H1 (cell line): Measurements from ENCODE around the gene SMYD1. TPM values are rescaled to one million over a fixed set of nuclear protein-coding genes. Genes with fewer than 3 reads are reported as not detected.

Experiments used
- CTCF ChIA-PET: fragments of 300-600 bp; sonication (Branson Sonifier 250); formaldehyde crosslinking; loops from one replicate; lab custom pipeline; 2021; ENCODE audit not compliant: partially characterized antibody; lab: Charles Lee
- POLR2A ChIA-PET: fragments of 300-600 bp; sonication (Branson Sonifier 250); formaldehyde crosslinking; loops from one replicate; lab custom pipeline; 2021; ENCODE audit warnings: inconsistent platforms; ENCODE audit not compliant: partially characterized antibody; lab: Charles Lee
- DNase-seq, 2 experiments: peaks; one replicate each; pipeline versions ENCODE4 v3.0.0 to v3.0.0-alpha.2; 2010 to 2022; ENCODE audit warnings: low spot score in 2 of 2, low read depth in 1 of 2, mixed read lengths in 1 of 2
- FAIRE-seq: peaks from 2 replicates; lab custom pipeline; 2011; peaks lifted over from hg19 to GRCh38; lab: Jason Lieb, UNC
- H2AFZ ChIP-seq: 2 replicates; pipeline ENCODE4 v1.8.1; 2012; ENCODE audit warnings: low read length, inconsistent platforms
- H2AK5ac ChIP-seq: 2 replicates; pipeline ENCODE4 v1.6.1; 2013; ENCODE audit warnings: low read depth, low read length
- H2BK120ac ChIP-seq: replicated peaks from 2 replicates; pipeline ENCODE3; 2013; ENCODE audit warnings: low read depth, low read length, inconsistent platforms
- H2BK12ac ChIP-seq: 2 replicates; pipeline ENCODE4 v1.6.1; 2013; ENCODE audit warnings: low read depth, low read length
- H2BK15ac ChIP-seq: 2 replicates; pipeline ENCODE4 v1.6.1; 2013; ENCODE audit warnings: low read length
- H2BK20ac ChIP-seq: 2 replicates; pipeline ENCODE4 v1.6.1; 2013; ENCODE audit warnings: low read length
- H2BK5ac ChIP-seq: 2 replicates; pipeline ENCODE4 v1.6.1; 2013; ENCODE audit warnings: low read depth, low read length
- H3K14ac ChIP-seq: 2 replicates; pipeline ENCODE4 v1.6.1; 2013; ENCODE audit warnings: inconsistent platforms; ENCODE audit not compliant: insufficient read length
- H3K18ac ChIP-seq: 2 replicates; pipeline ENCODE4 v1.6.1; 2013; ENCODE audit warnings: low read length; ENCODE audit errors: extremely low read depth
- H3K23ac ChIP-seq: 2 replicates; pipeline ENCODE4 v1.6.1; 2013; ENCODE audit warnings: inconsistent platforms; ENCODE audit not compliant: insufficient read length
- H3K23me2 ChIP-seq: 2 replicates; pipeline ENCODE4 v1.6.1; 2013; ENCODE audit warnings: low read depth, low read length
- H3K27ac ChIP-seq: 2 replicates; pipeline ENCODE4 v1.6.1; 2011; ENCODE audit warnings: low read depth, low read length, inconsistent platforms
- H3K27me3 ChIP-seq, 4 experiments: replicated peaks in 1 of 4; 1 replicate in 1 of 4; 2 replicates in 3 of 4; pipeline versions ENCODE4 v1.6.1 to v1.8.1; 2011 to 2013; ENCODE audit warnings: low read length in 3 of 4, mild to moderate bottlenecking in 3 of 4, inconsistent platforms in 2 of 4, mixed read lengths in 2 of 4, moderate library complexity in 1 of 4; ENCODE audit not compliant: control insufficient read depth in 3 of 4, insufficient read depth in 3 of 4; ENCODE audit errors: extremely low read depth in 1 of 4
- H3K36me3 ChIP-seq, 4 experiments: 2 replicates each; pipeline versions ENCODE4 v1.6.1 to v1.8.1; 2011 to 2013; ENCODE audit warnings: mild to moderate bottlenecking in 4 of 4, low read length in 3 of 4, moderate library complexity in 2 of 4, control low read depth in 1 of 4, inconsistent platforms in 1 of 4; ENCODE audit not compliant: insufficient read depth in 4 of 4, control insufficient read depth in 2 of 4
- H3K4ac ChIP-seq: replicated peaks from 2 replicates; pipeline ENCODE3; 2013; ENCODE audit warnings: low read length, low read depth, mixed read lengths, inconsistent platforms; ENCODE audit not compliant: insufficient read length
- H3K4me1 ChIP-seq, 4 experiments: replicated peaks in 1 of 4; 1 replicate in 1 of 4; 2 replicates in 3 of 4; pipeline versions ENCODE4 v1.6.1 to v1.8.1; 2011 to 2013; ENCODE audit warnings: low read length in 3 of 4, inconsistent platforms in 2 of 4, mixed read lengths in 1 of 4; ENCODE audit not compliant: insufficient read depth in 4 of 4, control insufficient read depth in 3 of 4
- H3K4me2 ChIP-seq, 2 experiments: 2 replicates each; pipeline versions ENCODE4 v1.6.1 to v1.8.1; 2011 to 2013; ENCODE audit warnings: low read depth in 2 of 2, low read length in 2 of 2, control low read depth in 1 of 2, inconsistent platforms in 1 of 2, mild to moderate bottlenecking in 1 of 2; ENCODE audit not compliant: insufficient read depth in 1 of 2
- H3K4me3 ChIP-seq, 4 experiments: fragments of 200-600, 300-600 bp in 1 of 4; sonication (generic), shearing (Covaris generic), sonication (Bioruptor Twin) in 1 of 4; 2 replicates each; pipeline versions ENCODE4 v1.5.1 to v1.8.1; 2011 to 2016; ENCODE audit warnings: low read length in 4 of 4, low read depth in 3 of 4, control low read depth in 2 of 4, inconsistent platforms in 2 of 4, mild to moderate bottlenecking in 2 of 4, mixed read lengths in 1 of 4, moderate library complexity in 1 of 4; ENCODE audit not compliant: insufficient read depth in 2 of 4; ENCODE audit errors: extremely low read depth in 1 of 4
- H3K56ac ChIP-seq: replicated peaks from 2 replicates; pipeline ENCODE3; 2013; ENCODE audit warnings: low read depth, mild to moderate bottlenecking, mixed read lengths, low read length, inconsistent platforms; ENCODE audit not compliant: insufficient read length
- H3K79me1 ChIP-seq: 2 replicates; pipeline ENCODE4 v1.6.1; 2013; ENCODE audit warnings: low read depth, low read length, control low read depth
- H3K79me2 ChIP-seq, 2 experiments: 2 replicates each; pipeline versions ENCODE4 v1.6.1 to v1.8.1; 2012 to 2013; ENCODE audit warnings: low read length in 2 of 2, mild to moderate bottlenecking in 2 of 2, inconsistent platforms in 1 of 2; ENCODE audit not compliant: insufficient read depth in 2 of 2, control insufficient read depth in 1 of 2
- H3K9ac ChIP-seq, 4 experiments: replicated peaks in 1 of 4; 1 replicate in 1 of 4; 2 replicates in 3 of 4; pipeline versions ENCODE4 v1.6.1 to v1.8.1; 2011 to 2013; ENCODE audit warnings: low read depth in 3 of 4, low read length in 3 of 4, control low read depth in 2 of 4, mild to moderate bottlenecking in 2 of 4, moderate library complexity in 2 of 4, inconsistent platforms in 1 of 4; ENCODE audit errors: extremely low read depth in 1 of 4
- H3K9me3 ChIP-seq, 2 experiments: 2 replicates each; pipeline versions ENCODE4 v1.6.1 to v1.8.1; 2012 to 2013; ENCODE audit warnings: mild to moderate bottlenecking in 2 of 2, moderate library complexity in 2 of 2, control low read depth in 1 of 2, inconsistent platforms in 1 of 2, low read depth in 1 of 2, low read length in 1 of 2, mixed read lengths in 1 of 2; ENCODE audit not compliant: insufficient read depth in 2 of 2
- H4K20me1 ChIP-seq, 2 experiments: replicated peaks in 1 of 2; 2 replicates each; pipeline versions ENCODE3 to v1.8.1; 2011 to 2013; ENCODE audit warnings: inconsistent platforms in 2 of 2, low read length in 2 of 2, mild to moderate bottlenecking in 1 of 2; ENCODE audit not compliant: insufficient read depth in 2 of 2, control insufficient read depth in 1 of 2
- H4K5ac ChIP-seq: 2 replicates; pipeline ENCODE4 v1.6.1; 2013; ENCODE audit warnings: low read length, low read depth, mixed read lengths, inconsistent platforms; ENCODE audit not compliant: insufficient read length
- H4K8ac ChIP-seq: 2 replicates; pipeline ENCODE4 v1.8.0; 2013; ENCODE audit warnings: mild to moderate bottlenecking, moderate library complexity, low read length, inconsistent platforms; ENCODE audit not compliant: insufficient read depth; ENCODE audit errors: extremely low read depth
- H4K91ac ChIP-seq: replicated peaks from 2 replicates; pipeline ENCODE3; 2013; ENCODE audit warnings: low read length, mixed read lengths, inconsistent platforms; ENCODE audit not compliant: insufficient read length
- ATF3 ChIP-seq: IDR thresholded peaks from 2 replicates; pipeline ENCODE4 v1.6.1; 2011; ENCODE audit warnings: low read depth, mild to moderate bottlenecking, low read length; ENCODE audit not compliant: insufficient read depth
- KDM1A ChIP-seq: fragments of 200-600, 300-600 bp; sonication (generic); IDR thresholded peaks from 2 replicates; pipeline ENCODE4 v1.7.1; 2016; ENCODE audit warnings: mild to moderate bottlenecking, low read length, borderline replicate concordance
- KDM5A ChIP-seq: fragments of 200-600 bp; IDR thresholded peaks from 2 replicates; pipeline ENCODE4 v1.7.1; 2012; ENCODE audit warnings: mild to moderate bottlenecking, low read length, inconsistent platforms, mixed read lengths
- RBBP5 ChIP-seq: IDR thresholded peaks from 2 replicates; pipeline ENCODE4 v1.7.1; 2012; ENCODE audit warnings: low read depth, mild to moderate bottlenecking, inconsistent platforms, low read length, moderate library complexity, borderline replicate concordance
- RXRA ChIP-seq: IDR thresholded peaks from 2 replicates; pipeline ENCODE4 v1.6.1; 2011; ENCODE audit warnings: low read depth, mild to moderate bottlenecking, low read length, moderate library complexity; ENCODE audit not compliant: insufficient read depth
- TCF12 ChIP-seq: IDR thresholded peaks from 2 replicates; pipeline ENCODE4 v1.6.1; 2011; ENCODE audit warnings: low read depth, mild to moderate bottlenecking, low read length
- TEAD4 ChIP-seq: IDR thresholded peaks from 2 replicates; pipeline ENCODE4 v1.6.1; 2012; ENCODE audit warnings: low read depth, low read length, inconsistent platforms, mixed read lengths
- YY1 ChIP-seq: IDR thresholded peaks from 2 replicates; pipeline ENCODE4 v1.6.1; 2011; ENCODE audit warnings: low read depth, mild to moderate bottlenecking, low read length
- polyA plus RNA-seq, 7 experiments: library from polyadenylated mRNA; depleted of rRNA in 3 of 7; stranded (reverse) in 5 of 7; unstranded in 2 of 7; fragments of >200 nt in 5 of 7; fragments of 200-250 nt in 2 of 7; gene quantifications; 1 replicate in 5 of 7; 2 replicates in 1 of 7; 4 replicates in 1 of 7; pipeline versions ENCODE4 v1.2.1 to v1.2.3, GENCODE V29; 2011 to 2013; ENCODE audit warnings: missing spikeins in 2 of 7, mixed read lengths in 2 of 7
- total RNA-seq: library from RNA; stranded (reverse); fragmentation: NEBNext Ultra II Directional; extraction: Animal tissue kit (Norgen Biotek cat#: 25700); gene quantifications from 2 replicates; pipeline ENCODE4 v1.2.1, GENCODE V29; 2021

The SMYD1 gene
- total and polyA plus RNA-seq, 2 of the 8 experiments (the other 6 are each of a cell fraction or from before 2014, with no cell fraction given), result 0.06 TPM; not detected in 1

GRCh38 chr2:88148929-88149438 lies 81.4 kb downstream of the SMYD1 start:
- H3K27me3 ChIP-seq, result no peaks in the 10 kb centered on the region
- ChIA-PET CTCF (interaction anchor here (1.2 kb wide), 1 partner anchor 88 kb away, joined by 6 read pairs; no protein-coding TSS in a partner anchor), POLR2A (no interaction called here)
- H3K14ac ChIP-seq, result no peak overlapping the region
- no peaks in the 10 kb centered on the region for H3K79me1 ChIP-seq
- H3K23ac ChIP-seq, result no peak overlapping the region
- H4K91ac ChIP-seq, result no peak overlapping the region
- H3K18ac ChIP-seq, result no peak overlapping the region
- H2BK5ac ChIP-seq, result no peak overlapping the region
- H3K79me2 ChIP-seq, result no peaks in the 10 kb centered on the region
- H3K56ac ChIP-seq, result no peak overlapping the region
- no peak overlapping the region for H2BK120ac ChIP-seq
- TF ChIP-seq YY1, result no peak
- no peak for TF ChIP-seq TEAD4
- TF ChIP-seq RBBP5, result no peak
- no peak for TF ChIP-seq RXRA
- no peak for TF ChIP-seq ATF3
- TF ChIP-seq KDM5A, result no peak
- no peak for TF ChIP-seq KDM1A
- no peak for TF ChIP-seq TCF12
- no peaks in the 10 kb centered on the region for H3K9me3 ChIP-seq
- H3K23me2 ChIP-seq, result no peaks in the 10 kb centered on the region
- H3K4me1 ChIP-seq, result no peaks in the 10 kb centered on the region
- no peak overlapping the region for H4K8ac ChIP-seq
- no peak overlapping the region for H3K4me3 ChIP-seq
- no peak overlapping the region for H3K9ac ChIP-seq
- FAIRE-seq, result no peak
- H3K27ac ChIP-seq, result no peak overlapping the region
- DNase-seq, result no peak
- H2BK20ac ChIP-seq, result no peak overlapping the region
- no peak overlapping the region for H4K5ac ChIP-seq
- H2AK5ac ChIP-seq, result no peak overlapping the region
- H3K36me3 ChIP-seq, result no peaks in the 10 kb centered on the region; a peak in 1 of 8 replicates
- no peak overlapping the region for H2AFZ ChIP-seq
- H2BK12ac ChIP-seq, result no peak overlapping the region
- no peak overlapping the region for H2BK15ac ChIP-seq
- H4K20me1 ChIP-seq, result no peaks in the 10 kb centered on the region
- H3K4ac ChIP-seq, result no peak overlapping the region
- H3K4me2 ChIP-seq, result no peak overlapping the region
